IMR-90 (cell line): Measurements from ENCODE around the gene ROBO2. TPM values are rescaled to one million over a fixed set of nuclear protein-coding genes. Genes with fewer than 3 reads are reported as not detected.

Experiments
- ATAC-seq: fragments of 200-7000 bp; cut with Tn5 transposase; 2 replicates; pipeline ENCODE4 v1.9.1; 2020; ENCODE audit warnings: low read depth, mild to moderate bottlenecking, moderate library complexity
- BruUV-seq: library from RNA; stranded (reverse); fragments of 400-500 nt; replicated peaks from 2 replicates; lab custom pipeline; 2021; lab: Mats Ljungman, UMichigan
- CTCF ChIA-PET: fragments of 300-600 bp; formaldehyde crosslinking; extraction: SDS; loops from one replicate; lab custom pipeline; 2021; ENCODE audit warnings: antibody characterized with exemption; lab: Yijun Ruan, JAX
- POLR2A ChIA-PET: fragments of 300-600 bp; sonication (Branson Sonifier 250); formaldehyde crosslinking; loops from one replicate; lab custom pipeline; 2022; ENCODE audit warnings: antibody characterized with exemption; ENCODE audit not compliant: unreplicated experiment; lab: Charles Lee
- DNase-seq: peaks from one replicate; pipeline ENCODE4 v3.0.0; 2013
- H2AFZ ChIP-seq: replicated peaks from 2 replicates; pipeline ENCODE3; 2013; ENCODE audit warnings: low read length, mild to moderate bottlenecking; ENCODE audit not compliant: poor library complexity
- H2AK5ac ChIP-seq: 2 replicates; pipeline ENCODE4 v1.6.1; 2013; ENCODE audit warnings: low read depth, low read length, inconsistent platforms
- H2AK9ac ChIP-seq: replicated peaks from 2 replicates; pipeline ENCODE3; 2013; ENCODE audit warnings: mild to moderate bottlenecking, low read depth, low read length, moderate library complexity; ENCODE audit not compliant: poor library complexity
- H2BK120ac ChIP-seq: 2 replicates; pipeline ENCODE4 v1.6.1; 2013; ENCODE audit warnings: low read depth, low read length, inconsistent platforms
- H2BK15ac ChIP-seq: 3 replicates; pipeline ENCODE4 v1.6.1; 2013; ENCODE audit warnings: low read depth, low read length, inconsistent platforms
- H2BK20ac ChIP-seq: 2 replicates; pipeline ENCODE4 v1.6.1; 2013; ENCODE audit warnings: low read depth, mild to moderate bottlenecking, inconsistent platforms, low read length, moderate library complexity
- H2BK5ac ChIP-seq: 2 replicates; pipeline ENCODE4 v1.6.1; 2013; ENCODE audit warnings: mild to moderate bottlenecking, low read depth, low read length, inconsistent platforms; ENCODE audit not compliant: poor library complexity, severe bottlenecking
- H3K14ac ChIP-seq: replicated peaks from 2 replicates; pipeline ENCODE4 v1.6.1; 2013; ENCODE audit warnings: low read depth, low read length, inconsistent platforms
- H3K18ac ChIP-seq: 2 replicates; pipeline ENCODE4 v1.6.1; 2013; ENCODE audit warnings: low read depth, low read length, control low read depth
- H3K23ac ChIP-seq: 2 replicates; pipeline ENCODE4 v1.6.1; 2013; ENCODE audit warnings: low read depth, low read length, inconsistent platforms
- H3K27ac ChIP-seq: 2 replicates; pipeline ENCODE4 v1.5.1; 2013; ENCODE audit warnings: mild to moderate bottlenecking, control low read depth, low read length; ENCODE audit not compliant: insufficient read depth
- H3K27me3 ChIP-seq: 2 replicates; pipeline ENCODE4 v1.6.1; 2013; ENCODE audit warnings: low read length; ENCODE audit not compliant: control insufficient read depth, insufficient read depth
- H3K36me3 ChIP-seq: 2 replicates; pipeline ENCODE4 v1.6.1; 2013; ENCODE audit warnings: low read length, mixed read lengths; ENCODE audit not compliant: control insufficient read depth, insufficient read depth
- H3K4ac ChIP-seq: 2 replicates; pipeline ENCODE4 v1.6.1; 2013; ENCODE audit warnings: low read depth, low read length, inconsistent platforms
- H3K4me1 ChIP-seq: 2 replicates; pipeline ENCODE4 v1.6.1; 2013; ENCODE audit warnings: low read length, mixed read lengths; ENCODE audit not compliant: control insufficient read depth, insufficient read depth
- H3K4me2 ChIP-seq: 2 replicates; pipeline ENCODE4 v1.6.1; 2013; ENCODE audit warnings: low read depth, mild to moderate bottlenecking, control low read depth, low read length, moderate library complexity
- H3K4me3 ChIP-seq: 2 replicates; pipeline ENCODE4 v1.5.1; 2013; ENCODE audit warnings: low read depth, mild to moderate bottlenecking, control low read depth, low read length, moderate library complexity; ENCODE audit not compliant: insufficient read depth
- H3K56ac ChIP-seq: 2 replicates; pipeline ENCODE4 v1.6.1; 2013; ENCODE audit warnings: low read length, inconsistent platforms; ENCODE audit not compliant: insufficient read depth; ENCODE audit errors: extremely low read depth
- H3K79me1 ChIP-seq, 2 experiments: 2 replicates each; pipeline ENCODE4 v1.6.1; 2013; ENCODE audit warnings: low read length in 2 of 2, inconsistent platforms in 1 of 2, low read depth in 1 of 2
- H3K9ac ChIP-seq: 2 replicates; pipeline ENCODE4 v1.6.1; 2013; ENCODE audit warnings: low read depth, low read length, control low read depth
- H3K9me1 ChIP-seq: 2 replicates; pipeline ENCODE4 v1.6.1; 2013; ENCODE audit warnings: low read length, inconsistent platforms; ENCODE audit not compliant: insufficient read depth
- H3K9me3 ChIP-seq: 2 replicates; pipeline ENCODE4 v1.6.1; 2013; ENCODE audit warnings: low read length; ENCODE audit not compliant: control insufficient read depth, insufficient read depth
- H4K20me1 ChIP-seq: 2 replicates; pipeline ENCODE4 v1.6.1; 2013; ENCODE audit warnings: low read length, inconsistent platforms; ENCODE audit not compliant: insufficient read depth
- H4K5ac ChIP-seq: 2 replicates; pipeline ENCODE4 v1.6.1; 2013; ENCODE audit warnings: mild to moderate bottlenecking, low read depth, low read length, control low read depth
- H4K8ac ChIP-seq, 2 experiments: 2 replicates each; pipeline ENCODE4 v1.6.1; 2013; ENCODE audit warnings: low read depth in 2 of 2, low read length in 2 of 2, control low read depth in 1 of 2, inconsistent platforms in 1 of 2
- H4K91ac ChIP-seq: 2 replicates; pipeline ENCODE4 v1.6.1; 2013; ENCODE audit warnings: low read depth, low read length, inconsistent platforms; ENCODE audit not compliant: insufficient read depth
- BHLHE40 ChIP-seq: fragments of 150-350 bp; IDR thresholded peaks from 2 replicates; pipeline ENCODE4 v1.6.1; 2016; ENCODE audit warnings: mild to moderate bottlenecking, low read depth, low read length
- CEBPB ChIP-seq: IDR thresholded peaks from 2 replicates; pipeline ENCODE4 v1.6.1; 2012; ENCODE audit warnings: low read depth, low read length, improper control_type of control experiment
- CHD1 ChIP-seq: IDR thresholded peaks from 2 replicates; pipeline ENCODE4 v1.6.1; 2012; ENCODE audit warnings: low read depth, low read length, improper control_type of control experiment
- FOS ChIP-seq: fragments of 150-350 bp; IDR thresholded peaks from 2 replicates; pipeline ENCODE4 v1.6.1; 2016; ENCODE audit warnings: low read depth, low read length
- MAFK ChIP-seq: IDR thresholded peaks from 2 replicates; pipeline ENCODE4 v1.6.1; 2012; ENCODE audit warnings: low read depth, low read length, improper control_type of control experiment
- MAZ ChIP-seq: IDR thresholded peaks from 2 replicates; pipeline ENCODE4 v1.6.1; 2012; ENCODE audit warnings: low read depth, mild to moderate bottlenecking, low read length, improper control_type of control experiment, moderate library complexity, borderline replicate concordance
- MXI1 ChIP-seq: IDR thresholded peaks from 2 replicates; pipeline ENCODE4 v1.6.1; 2012; ENCODE audit warnings: low read depth, mild to moderate bottlenecking, low read length, moderate library complexity, borderline replicate concordance
- NFE2L2 ChIP-seq: fragments of 150-350 bp; IDR thresholded peaks from 2 replicates; pipeline ENCODE4 v1.6.1; 2016; ENCODE audit warnings: low read depth, mild to moderate bottlenecking, low read length
- POLR2A ChIP-seq: IDR thresholded peaks from 2 replicates; pipeline ENCODE4 v1.6.1; 2012; ENCODE audit warnings: mild to moderate bottlenecking, low read depth, low read length
- RAD21 ChIP-seq: IDR thresholded peaks from 2 replicates; pipeline ENCODE4 v1.6.1; 2012; ENCODE audit warnings: low read length, improper control_type of control experiment
- RCOR1 ChIP-seq: IDR thresholded peaks from 2 replicates; pipeline ENCODE4 v1.6.1; 2012; ENCODE audit warnings: mild to moderate bottlenecking, low read length, improper control_type of control experiment; ENCODE audit not compliant: insufficient replicate concordance
- RFX5 ChIP-seq: IDR thresholded peaks from 2 replicates; pipeline ENCODE4 v1.8.0; 2012; ENCODE audit warnings: low read depth, mild to moderate bottlenecking, low read length, moderate library complexity
- SMC3 ChIP-seq: fragments of 150-350 bp; IDR thresholded peaks from 2 replicates; pipeline ENCODE4 v1.6.1; 2016; ENCODE audit warnings: low read depth, mild to moderate bottlenecking, antibody characterized with exemption, low read length, moderate library complexity
- WGBS, 2 experiments: methylation state at CpG; one replicate each; pipeline versions ENCODE4 v1.1.5 to v1.1.7; 2013; ENCODE audit warnings: missing lambda C conversion rate in 2 of 2; ENCODE audit not compliant: insufficient read length in 1 of 2; ENCODE audit errors: extremely low coverage in 2 of 2; 5-methylcytosine and 5-hydroxymethylcytosine counted together
- dilution Hi-C: fragments of 300-500 bp; cut with HindIII; formaldehyde crosslinking; loops from one replicate; pipeline ENCODE4 v1.14.3; 2018; ENCODE audit warnings: low sequenced_read_pairs; ENCODE audit not compliant: unreplicated experiment
- in situ Hi-C: fragments of 300-500 bp; cut with MboI; formaldehyde crosslinking; loops from 3 replicates; pipeline ENCODE4 v1.14.3; 2019; ENCODE audit warnings: low sequenced_read_pairs, inconsistent platforms, mixed read lengths
- intact Hi-C: fragments of 100-400 bp; cut with micrococcal nuclease; formaldehyde crosslinking; loops from 2 replicates; pipeline ENCODE4 v1.10.0; 2022
- polyA plus RNA-seq, 3 experiments: library from polyadenylated mRNA; depleted of rRNA; stranded (reverse); fragments of >200 nt; gene quantifications; 2 replicates each; pipeline ENCODE4 v1.2.3, GENCODE V29; 2012; ENCODE audit warnings: low replicate concordance in 1 of 3
- total RNA-seq: library from RNA; depleted of rRNA; stranded (reverse); fragments of >200 nt; gene quantifications from 2 replicates; pipeline ENCODE4 v1.2.3, GENCODE V29; 2012
- TF ChIP-seq, protein P1 (sequence below): fragments of 150-350 bp; IDR thresholded peaks from 2 replicates; pipeline ENCODE4 v1.6.1; 2017; ENCODE audit warnings: mild to moderate bottlenecking, antibody characterized with exemption, low read length, low read depth
- TF ChIP-seq, protein P2 (sequence below): fragments of 150-350 bp; IDR thresholded peaks from 2 replicates; pipeline ENCODE4 v1.6.1; 2016; ENCODE audit warnings: low read depth, mild to moderate bottlenecking, low read length, moderate library complexity, borderline replicate concordance

ROBO2 gene
- total and polyA plus RNA-seq, 2 of the 4 experiments (the other 2 are of a cell fraction) = 9.3 to 14.5 TPM

DNA sequence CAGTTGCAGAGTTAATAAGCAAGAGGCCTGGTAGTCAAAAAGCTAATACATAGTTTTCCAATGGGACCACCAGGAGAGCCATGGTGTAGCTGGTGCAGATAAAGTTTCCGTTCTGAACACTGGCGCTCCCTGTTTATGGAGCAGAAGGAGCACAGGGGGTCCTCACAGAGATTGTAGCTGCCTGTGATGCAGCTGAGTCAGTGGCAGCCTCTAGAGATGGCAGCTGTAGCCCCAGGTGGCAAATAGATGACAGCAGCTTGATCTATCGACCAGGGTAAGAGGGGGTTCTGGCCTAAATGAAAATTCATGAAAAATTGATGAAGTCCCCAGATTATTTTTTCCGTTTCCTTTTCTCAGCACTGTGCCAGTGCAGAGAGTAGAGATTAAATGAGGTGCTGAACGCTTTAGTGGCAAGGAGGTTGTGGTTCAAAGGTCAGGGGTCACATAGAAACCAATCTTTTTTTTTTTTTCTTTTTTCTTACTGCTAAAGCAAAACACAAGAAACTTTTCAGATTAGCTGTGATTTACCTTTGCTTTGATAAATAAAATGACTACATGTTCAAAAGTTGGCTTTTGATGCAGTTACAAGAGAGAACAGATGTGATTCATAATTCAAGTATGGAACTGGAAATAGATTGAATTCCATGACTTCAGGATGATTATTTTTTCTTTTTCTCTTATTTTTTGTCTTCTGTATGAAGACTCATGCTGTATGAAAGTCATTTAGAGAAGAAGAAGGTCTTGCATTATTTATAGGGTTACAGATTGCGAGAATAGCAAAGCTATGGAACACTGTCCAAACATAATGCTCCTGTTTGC lies 63.3 kb downstream of the ROBO2 start (continued):
- TF ChIP-seq, protein P1, sequence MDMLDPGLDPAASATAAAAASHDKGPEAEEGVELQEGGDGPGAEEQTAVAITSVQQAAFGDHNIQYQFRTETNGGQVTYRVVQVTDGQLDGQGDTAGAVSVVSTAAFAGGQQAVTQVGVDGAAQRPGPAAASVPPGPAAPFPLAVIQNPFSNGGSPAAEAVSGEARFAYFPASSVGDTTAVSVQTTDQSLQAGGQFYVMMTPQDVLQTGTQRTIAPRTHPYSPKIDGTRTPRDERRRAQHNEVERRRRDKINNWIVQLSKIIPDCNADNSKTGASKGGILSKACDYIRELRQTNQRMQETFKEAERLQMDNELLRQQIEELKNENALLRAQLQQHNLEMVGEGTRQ = no peak

DNA sequence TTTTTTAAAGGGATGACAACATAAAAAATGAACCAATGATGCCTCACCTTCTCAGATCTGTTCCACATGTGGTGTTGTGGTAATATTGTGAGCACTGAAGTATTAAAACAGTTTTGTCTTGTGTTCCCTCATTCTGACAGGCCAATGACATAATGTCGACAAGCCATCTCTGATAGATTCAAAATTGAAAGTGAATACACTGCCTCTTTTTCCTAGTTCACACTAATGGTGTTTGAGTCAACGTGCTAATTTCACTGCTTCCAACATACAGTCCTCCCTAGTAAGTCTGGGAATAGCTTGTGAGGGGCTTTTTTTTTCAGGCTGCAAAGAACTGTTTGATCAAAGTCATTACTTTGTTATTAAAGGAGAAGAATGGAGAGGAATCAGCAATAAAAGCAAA lies 82.8 kb downstream of the ROBO2 start:
- Histone ChIP-seq H3K4me3 (no peak overlapping the region), H2AFZ (no peak overlapping the region), H3K9me1 (no peaks in the 10 kb centered on the region), H3K79me1 (no peaks in the 10 kb centered on the region), H3K4me1 (no peaks in the 10 kb centered on the region), H3K4me2 (no peak overlapping the region), H4K5ac (no peak overlapping the region), H4K20me1 (no peaks in the 10 kb centered on the region), H2BK5ac (no peak overlapping the region), H2AK9ac (no peak overlapping the region), H2BK15ac (no peak overlapping the region), H3K36me3 (no peaks in the 10 kb centered on the region), H3K56ac (no peak overlapping the region), H4K8ac (no peak overlapping the region), H2BK120ac (no peak overlapping the region), H2AK5ac (no peak overlapping the region), H3K4ac (no peak overlapping the region), H3K9me3 (no peaks in the 10 kb centered on the region), H3K14ac (no peak overlapping the region), H4K91ac (no peak overlapping the region), H2BK20ac (no peak overlapping the region), H3K23ac (no peak overlapping the region), H3K27me3 (no peaks in the 10 kb centered on the region), H3K18ac (no peak overlapping the region), H3K27ac (no peak overlapping the region), H3K9ac (no peak overlapping the region)
- intact Hi-C loops (no loop called here), dilution Hi-C loops (no loop called here), in situ Hi-C loops (no loop called here)
- CTCF ChIA-PET = no interaction called here
- DNase-seq = no peak
- no CpG with 5 or more reads among the region's 2 CpGs for WGBS, 2 experiments
- POLR2A ChIA-PET = no interaction called here
- no TSS peak for BruUV-seq
- no peak for ATAC-seq
- TF ChIP-seq MAFK (no peak), FOS (no peak), MAZ (no peak), POLR2A (no peak), CHD1 (no peak), CEBPB (no peak), BHLHE40 (no peak), MXI1 (no peak), SMC3 (no peak), RCOR1 (no peak), NFE2L2 (no peak), RAD21 (no peak), RFX5 (no peak)
- TF ChIP-seq, protein P2, sequence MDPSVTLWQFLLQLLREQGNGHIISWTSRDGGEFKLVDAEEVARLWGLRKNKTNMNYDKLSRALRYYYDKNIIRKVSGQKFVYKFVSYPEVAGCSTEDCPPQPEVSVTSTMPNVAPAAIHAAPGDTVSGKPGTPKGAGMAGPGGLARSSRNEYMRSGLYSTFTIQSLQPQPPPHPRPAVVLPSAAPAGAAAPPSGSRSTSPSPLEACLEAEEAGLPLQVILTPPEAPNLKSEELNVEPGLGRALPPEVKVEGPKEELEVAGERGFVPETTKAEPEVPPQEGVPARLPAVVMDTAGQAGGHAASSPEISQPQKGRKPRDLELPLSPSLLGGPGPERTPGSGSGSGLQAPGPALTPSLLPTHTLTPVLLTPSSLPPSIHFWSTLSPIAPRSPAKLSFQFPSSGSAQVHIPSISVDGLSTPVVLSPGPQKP = no peak
